IMR-90 (cell line): ENCODE measurements around the gene CTTN. TPM values are rescaled to one million over a fixed set of nuclear protein-coding genes. Genes with fewer than 3 reads are reported as not detected.

Experiments used
- ATAC-seq: fragments of 200-7000 bp; cut with Tn5 transposase; 2 replicates; pipeline ENCODE4 v1.9.1; 2020; ENCODE audit warnings: low read depth, mild to moderate bottlenecking, moderate library complexity
- BruUV-seq: library from RNA; stranded (reverse); fragments of 400-500 nt; replicated peaks from 2 replicates; lab custom pipeline; 2021; lab: Mats Ljungman, UMichigan
- CTCF ChIA-PET: fragments of 300-600 bp; formaldehyde crosslinking; extraction: SDS; loops from one replicate; lab custom pipeline; 2021; ENCODE audit warnings: antibody characterized with exemption; lab: Yijun Ruan, JAX
- POLR2A ChIA-PET: fragments of 300-600 bp; sonication (Branson Sonifier 250); formaldehyde crosslinking; loops from one replicate; lab custom pipeline; 2022; ENCODE audit warnings: antibody characterized with exemption; ENCODE audit not compliant: unreplicated experiment; lab: Charles Lee
- DNase-seq: peaks from one replicate; pipeline ENCODE4 v3.0.0; 2013
- H2AFZ ChIP-seq: replicated peaks from 2 replicates; pipeline ENCODE3; 2013; ENCODE audit warnings: low read length, mild to moderate bottlenecking; ENCODE audit not compliant: poor library complexity
- H2AK5ac ChIP-seq: 2 replicates; pipeline ENCODE4 v1.6.1; 2013; ENCODE audit warnings: low read depth, low read length, inconsistent platforms
- H2AK9ac ChIP-seq: replicated peaks from 2 replicates; pipeline ENCODE3; 2013; ENCODE audit warnings: mild to moderate bottlenecking, low read depth, low read length, moderate library complexity; ENCODE audit not compliant: poor library complexity
- H2BK120ac ChIP-seq: 2 replicates; pipeline ENCODE4 v1.6.1; 2013; ENCODE audit warnings: low read depth, low read length, inconsistent platforms
- H2BK15ac ChIP-seq: 3 replicates; pipeline ENCODE4 v1.6.1; 2013; ENCODE audit warnings: low read depth, low read length, inconsistent platforms
- H2BK20ac ChIP-seq: 2 replicates; pipeline ENCODE4 v1.6.1; 2013; ENCODE audit warnings: low read depth, mild to moderate bottlenecking, inconsistent platforms, low read length, moderate library complexity
- H2BK5ac ChIP-seq: 2 replicates; pipeline ENCODE4 v1.6.1; 2013; ENCODE audit warnings: mild to moderate bottlenecking, low read depth, low read length, inconsistent platforms; ENCODE audit not compliant: poor library complexity, severe bottlenecking
- H3K14ac ChIP-seq: replicated peaks from 2 replicates; pipeline ENCODE4 v1.6.1; 2013; ENCODE audit warnings: low read depth, low read length, inconsistent platforms
- H3K18ac ChIP-seq: 2 replicates; pipeline ENCODE4 v1.6.1; 2013; ENCODE audit warnings: low read depth, low read length, control low read depth
- H3K23ac ChIP-seq: 2 replicates; pipeline ENCODE4 v1.6.1; 2013; ENCODE audit warnings: low read depth, low read length, inconsistent platforms
- H3K27ac ChIP-seq: 2 replicates; pipeline ENCODE4 v1.5.1; 2013; ENCODE audit warnings: mild to moderate bottlenecking, control low read depth, low read length; ENCODE audit not compliant: insufficient read depth
- H3K27me3 ChIP-seq: 2 replicates; pipeline ENCODE4 v1.6.1; 2013; ENCODE audit warnings: low read length; ENCODE audit not compliant: control insufficient read depth, insufficient read depth
- H3K36me3 ChIP-seq: 2 replicates; pipeline ENCODE4 v1.6.1; 2013; ENCODE audit warnings: low read length, mixed read lengths; ENCODE audit not compliant: control insufficient read depth, insufficient read depth
- H3K4ac ChIP-seq: 2 replicates; pipeline ENCODE4 v1.6.1; 2013; ENCODE audit warnings: low read depth, low read length, inconsistent platforms
- H3K4me1 ChIP-seq: 2 replicates; pipeline ENCODE4 v1.6.1; 2013; ENCODE audit warnings: low read length, mixed read lengths; ENCODE audit not compliant: control insufficient read depth, insufficient read depth
- H3K4me2 ChIP-seq: 2 replicates; pipeline ENCODE4 v1.6.1; 2013; ENCODE audit warnings: low read depth, mild to moderate bottlenecking, control low read depth, low read length, moderate library complexity
- H3K4me3 ChIP-seq: 2 replicates; pipeline ENCODE4 v1.5.1; 2013; ENCODE audit warnings: low read depth, mild to moderate bottlenecking, control low read depth, low read length, moderate library complexity; ENCODE audit not compliant: insufficient read depth
- H3K56ac ChIP-seq: 2 replicates; pipeline ENCODE4 v1.6.1; 2013; ENCODE audit warnings: low read length, inconsistent platforms; ENCODE audit not compliant: insufficient read depth; ENCODE audit errors: extremely low read depth
- H3K79me1 ChIP-seq, 2 experiments: 2 replicates each; pipeline ENCODE4 v1.6.1; 2013; ENCODE audit warnings: low read length in 2 of 2, inconsistent platforms in 1 of 2, low read depth in 1 of 2
- H3K9ac ChIP-seq: 2 replicates; pipeline ENCODE4 v1.6.1; 2013; ENCODE audit warnings: low read depth, low read length, control low read depth
- H3K9me1 ChIP-seq: 2 replicates; pipeline ENCODE4 v1.6.1; 2013; ENCODE audit warnings: low read length, inconsistent platforms; ENCODE audit not compliant: insufficient read depth
- H3K9me3 ChIP-seq: 2 replicates; pipeline ENCODE4 v1.6.1; 2013; ENCODE audit warnings: low read length; ENCODE audit not compliant: control insufficient read depth, insufficient read depth
- H4K20me1 ChIP-seq: 2 replicates; pipeline ENCODE4 v1.6.1; 2013; ENCODE audit warnings: low read length, inconsistent platforms; ENCODE audit not compliant: insufficient read depth
- H4K5ac ChIP-seq: 2 replicates; pipeline ENCODE4 v1.6.1; 2013; ENCODE audit warnings: mild to moderate bottlenecking, low read depth, low read length, control low read depth
- H4K8ac ChIP-seq, 2 experiments: 2 replicates each; pipeline ENCODE4 v1.6.1; 2013; ENCODE audit warnings: low read depth in 2 of 2, low read length in 2 of 2, control low read depth in 1 of 2, inconsistent platforms in 1 of 2
- H4K91ac ChIP-seq: 2 replicates; pipeline ENCODE4 v1.6.1; 2013; ENCODE audit warnings: low read depth, low read length, inconsistent platforms; ENCODE audit not compliant: insufficient read depth
- MAFK ChIP-seq: IDR thresholded peaks from 2 replicates; pipeline ENCODE4 v1.6.1; 2012; ENCODE audit warnings: low read depth, low read length, improper control_type of control experiment
- RAD21 ChIP-seq: IDR thresholded peaks from 2 replicates; pipeline ENCODE4 v1.6.1; 2012; ENCODE audit warnings: low read length, improper control_type of control experiment
- RCOR1 ChIP-seq: IDR thresholded peaks from 2 replicates; pipeline ENCODE4 v1.6.1; 2012; ENCODE audit warnings: mild to moderate bottlenecking, low read length, improper control_type of control experiment; ENCODE audit not compliant: insufficient replicate concordance
- WGBS, 2 experiments: methylation state at CpG; one replicate each; pipeline versions ENCODE4 v1.1.5 to v1.1.7; 2013; ENCODE audit warnings: missing lambda C conversion rate in 2 of 2; ENCODE audit not compliant: insufficient read length in 1 of 2; ENCODE audit errors: extremely low coverage in 2 of 2; 5-methylcytosine and 5-hydroxymethylcytosine counted together
- dilution Hi-C: fragments of 300-500 bp; cut with HindIII; formaldehyde crosslinking; loops from one replicate; pipeline ENCODE4 v1.14.3; 2018; ENCODE audit warnings: low sequenced_read_pairs; ENCODE audit not compliant: unreplicated experiment
- in situ Hi-C: fragments of 300-500 bp; cut with MboI; formaldehyde crosslinking; loops from 3 replicates; pipeline ENCODE4 v1.14.3; 2019; ENCODE audit warnings: low sequenced_read_pairs, inconsistent platforms, mixed read lengths
- intact Hi-C: fragments of 100-400 bp; cut with micrococcal nuclease; formaldehyde crosslinking; loops from 2 replicates; pipeline ENCODE4 v1.10.0; 2022
- polyA plus RNA-seq, 3 experiments: library from polyadenylated mRNA; depleted of rRNA; stranded (reverse); fragments of >200 nt; gene quantifications; 2 replicates each; pipeline ENCODE4 v1.2.3, GENCODE V29; 2012; ENCODE audit warnings: low replicate concordance in 1 of 3
- total RNA-seq: library from RNA; depleted of rRNA; stranded (reverse); fragments of >200 nt; gene quantifications from 2 replicates; pipeline ENCODE4 v1.2.3, GENCODE V29; 2012
- TF ChIP-seq, protein P1 (sequence below): fragments of 150-350 bp; IDR thresholded peaks from 2 replicates; pipeline ENCODE4 v1.6.1; 2016; ENCODE audit warnings: low read depth, mild to moderate bottlenecking, low read length, moderate library complexity, borderline replicate concordance

Gene CTTN
- total and polyA plus RNA-seq, 2 of the 4 experiments (the other 2 are of a cell fraction), result 287 to 296 TPM

- BruUV-seq, result no TSS peak
- no peak overlapping the region for H2BK120ac ChIP-seq
- no peak overlapping the region for H3K4me3 ChIP-seq
- TF ChIP-seq RCOR1 (no peak), RAD21 (no peak), MAFK (no peak)
- TF ChIP-seq, protein P1, sequence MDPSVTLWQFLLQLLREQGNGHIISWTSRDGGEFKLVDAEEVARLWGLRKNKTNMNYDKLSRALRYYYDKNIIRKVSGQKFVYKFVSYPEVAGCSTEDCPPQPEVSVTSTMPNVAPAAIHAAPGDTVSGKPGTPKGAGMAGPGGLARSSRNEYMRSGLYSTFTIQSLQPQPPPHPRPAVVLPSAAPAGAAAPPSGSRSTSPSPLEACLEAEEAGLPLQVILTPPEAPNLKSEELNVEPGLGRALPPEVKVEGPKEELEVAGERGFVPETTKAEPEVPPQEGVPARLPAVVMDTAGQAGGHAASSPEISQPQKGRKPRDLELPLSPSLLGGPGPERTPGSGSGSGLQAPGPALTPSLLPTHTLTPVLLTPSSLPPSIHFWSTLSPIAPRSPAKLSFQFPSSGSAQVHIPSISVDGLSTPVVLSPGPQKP, result no peak
- peaks cover 11 to 52% of the 10 kb centered on the region in 2 experiments for H3K79me1 ChIP-seq
- peaks cover 15% of the 10 kb centered on the region for H3K4me1 ChIP-seq
- H2BK5ac ChIP-seq, result no peak overlapping the region
- no peak overlapping the region for H2AFZ ChIP-seq
- H3K56ac ChIP-seq, result no peak overlapping the region
- H3K14ac ChIP-seq, result no peak overlapping the region
- no peak overlapping the region for H2BK15ac ChIP-seq
- no peak overlapping the region for H3K18ac ChIP-seq
- no peak overlapping the region for H2AK9ac ChIP-seq
- intact Hi-C loops, result no loop called here
- ChIA-PET CTCF (no interaction called here), POLR2A (no interaction called here)
- H3K23ac ChIP-seq, result no peak overlapping the region
- H3K27ac ChIP-seq, result no peak overlapping the region
- no CpG with 5 or more reads among the region's 1 CpG for WGBS, 2 experiments
- no peak overlapping the region for H2AK5ac ChIP-seq
- no peak overlapping the region for H4K5ac ChIP-seq
- H4K91ac ChIP-seq, result no peak overlapping the region
- no peak overlapping the region for H4K8ac ChIP-seq
- DNase-seq (no peak), ATAC-seq (no peak)
- peaks cover 84% of the 10 kb centered on the region for H4K20me1 ChIP-seq
- no peak overlapping the region for H3K4me2 ChIP-seq
- peaks cover 33% of the 10 kb centered on the region for H3K36me3 ChIP-seq
- H3K9me1 ChIP-seq, result peaks cover 21% of the 10 kb centered on the region
- in situ Hi-C loops, result no loop called here
- no peak overlapping the region for H2BK20ac ChIP-seq
- H3K27me3 ChIP-seq, result no peaks in the 10 kb centered on the region
- dilution Hi-C loops, result no loop called here
- no peaks in the 10 kb centered on the region for H3K9me3 ChIP-seq
- no peak overlapping the region for H3K4ac ChIP-seq
- H3K9ac ChIP-seq, result no peak overlapping the region
These were observed 4.4 kb downstream of the CTTN start for GRCh38 chr11:70402685-70403084.
